HCT116 (cell line): ENCODE measurements around the gene PLA2G2C. TPM values are rescaled to one million over a fixed set of nuclear protein-coding genes. Genes with fewer than 3 reads are reported as not detected.

Experiments used
- ATAC-seq: fragments of 200-7000 bp; cut with Tn5 transposase; 2 replicates; pipeline ENCODE4 v1.9.1; 2020; ENCODE audit warnings: mild to moderate bottlenecking, moderate library complexity
- BruUV-seq: library from RNA; stranded (reverse); fragments of 400-500 nt; replicated peaks from 2 replicates; lab custom pipeline; 2021; lab: Mats Ljungman, UMichigan
- CTCF ChIA-PET: fragments of 300-600 bp; sonication (Branson Sonifier 250); formaldehyde crosslinking; loops from one replicate; lab custom pipeline; 2021; ENCODE audit warnings: antibody characterized with exemption; lab: Charles Lee
- POLR2A ChIA-PET: fragments of 300-600, 350-600 bp; sonication (Branson Sonifier 250); formaldehyde crosslinking; loops from one replicate; lab custom pipeline; 2021; ENCODE audit warnings: antibody characterized with exemption; lab: Charles Lee
- RAD21 ChIA-PET, 2 experiments: fragments of 300-600 bp; sonication (Branson Sonifier 250); formaldehyde crosslinking; loops; one replicate each; lab custom pipeline; 2023; ENCODE audit warnings: low total read pairs in 2 of 2; ENCODE audit not compliant: uncharacterized antibody in 2 of 2, unreplicated experiment in 2 of 2, low non-redundant PET in 1 of 2; lab: Charles Lee
- DNase-seq: peaks from one replicate; pipeline ENCODE4 v3.0.0-alpha.2; 2010; ENCODE audit warnings: low read depth, low spot score
- H2AFZ ChIP-seq: fragments of 200-600 bp; shearing (Covaris generic), sonication (generic); 2 replicates; pipeline ENCODE4 v1.6.1; 2017; ENCODE audit warnings: low read depth, mixed run types, mixed read lengths, antibody characterized with exemption, low read length; ENCODE audit not compliant: poor library complexity, severe bottlenecking
- H3K27ac ChIP-seq: 2 replicates; pipeline ENCODE4 v1.5.1; 2012; ENCODE audit warnings: low read depth, low read length
- H3K27me3 ChIP-seq: fragments of 200-600 bp; sonication (generic); 2 replicates; pipeline ENCODE4 v1.6.1; 2016; ENCODE audit warnings: mixed run types, low read length, mixed read lengths; ENCODE audit not compliant: insufficient read depth
- H3K36me3 ChIP-seq, 2 experiments: fragments of 200-500 bp in 1 of 2; fragments of 200-600 bp in 1 of 2; sonication (Bioruptor generic) in 1 of 2; sonication (generic) in 1 of 2; 2 replicates each; pipeline versions ENCODE4 v1.5.1 to v1.6.1; 2014 to 2016; ENCODE audit warnings: low read length in 2 of 2, inconsistent platforms in 1 of 2, mixed read lengths in 1 of 2, mixed run types in 1 of 2; ENCODE audit not compliant: insufficient read depth in 2 of 2, control insufficient read depth in 1 of 2
- H3K4me1 ChIP-seq, 2 experiments: fragments of 200-600 bp in 1 of 2; sonication (generic) in 1 of 2; 2 replicates each; pipeline versions ENCODE4 v1.5.1 to v1.6.1; 2012 to 2017; ENCODE audit warnings: low read length in 2 of 2, inconsistent platforms in 1 of 2, mild to moderate bottlenecking in 1 of 2, mixed read lengths in 1 of 2, mixed run types in 1 of 2, moderate library complexity in 1 of 2; ENCODE audit not compliant: insufficient read depth in 2 of 2, control insufficient read depth in 1 of 2
- H3K4me2 ChIP-seq: fragments of 200-600 bp; sonication (generic); 2 replicates; pipeline ENCODE4 v1.6.1; 2017; ENCODE audit warnings: mixed run types, low read length, mixed read lengths
- H3K4me3 ChIP-seq, 2 experiments: fragments of 200-600 bp in 1 of 2; sonication (generic) in 1 of 2; replicated peaks in 1 of 2; 2 replicates each; pipeline ENCODE4 v1.5.1; 2011 to 2016; ENCODE audit warnings: low read length in 2 of 2, control low read depth in 1 of 2, low read depth in 1 of 2, mild to moderate bottlenecking in 1 of 2, mixed read lengths in 1 of 2, mixed run types in 1 of 2
- H3K79me2 ChIP-seq: fragments of 200-600 bp; sonication (generic); 2 replicates; pipeline ENCODE4 v1.6.1; 2017; ENCODE audit warnings: mild to moderate bottlenecking, mixed run types, low read length, moderate library complexity, mixed read lengths; ENCODE audit not compliant: insufficient read depth
- H3K9ac ChIP-seq: fragments of 200-600 bp; sonication (generic); 2 replicates; pipeline ENCODE4 v1.6.1; 2016; ENCODE audit warnings: low read length, mixed read lengths
- H3K9me2 ChIP-seq: fragments of 200-600 bp; sonication (generic), shearing (Covaris generic); 2 replicates; pipeline ENCODE4 v1.6.1; 2017; ENCODE audit warnings: mixed run types, mild to moderate bottlenecking, moderate library complexity; ENCODE audit not compliant: insufficient read depth
- H3K9me3 ChIP-seq, 2 experiments: fragments of 200-500 bp in 1 of 2; fragments of 200-600 bp in 1 of 2; sonication (Bioruptor generic) in 1 of 2; sonication (generic) in 1 of 2; 2 replicates each; pipeline ENCODE4 v1.6.1; 2014 to 2017; ENCODE audit warnings: low read length in 2 of 2, mixed read lengths in 2 of 2, inconsistent platforms in 1 of 2, low read depth in 1 of 2, mild to moderate bottlenecking in 1 of 2, mixed run types in 1 of 2, moderate library complexity in 1 of 2; ENCODE audit not compliant: control insufficient read depth in 1 of 2, insufficient read depth in 1 of 2
- H4K20me1 ChIP-seq: fragments of 200-600 bp; sonication (generic), shearing (Covaris generic); 2 replicates; pipeline ENCODE4 v1.6.1; 2017; ENCODE audit warnings: mixed run types, mild to moderate bottlenecking, moderate library complexity; ENCODE audit not compliant: insufficient read depth
- ATF3 ChIP-seq: IDR thresholded peaks from 2 replicates; pipeline ENCODE4 v1.6.1; 2012
- CBX3 ChIP-seq: IDR thresholded peaks from 2 replicates; pipeline ENCODE4 v1.6.1; 2012; ENCODE audit warnings: low read depth
- CEBPB ChIP-seq: IDR thresholded peaks from 2 replicates; pipeline ENCODE4 v1.6.1; 2012; ENCODE audit warnings: low read depth
- ELF1 ChIP-seq: IDR thresholded peaks from 2 replicates; pipeline ENCODE4 v1.6.1; 2012; ENCODE audit warnings: low read depth, borderline replicate concordance
- EZH2phosphoT487 ChIP-seq: fragments of 200-600 bp; IDR thresholded peaks from 2 replicates; pipeline ENCODE4 v1.6.1; 2018; ENCODE audit warnings: antibody characterized with exemption, borderline replicate concordance
- JUND ChIP-seq: IDR thresholded peaks from 2 replicates; pipeline ENCODE4 v1.6.1; 2012
- POLR2A ChIP-seq: IDR thresholded peaks from 2 replicates; pipeline ENCODE4 v1.7.0; 2011; ENCODE audit warnings: borderline replicate concordance; ENCODE audit not compliant: insufficient read depth, insufficient read length; ENCODE audit errors: extremely low read depth
- RAD21 ChIP-seq: IDR thresholded peaks from 2 replicates; pipeline ENCODE4 v1.6.1; 2012; ENCODE audit warnings: low read depth, mild to moderate bottlenecking
- SIN3A ChIP-seq: IDR thresholded peaks from 2 replicates; pipeline ENCODE4 v1.6.1; 2012; ENCODE audit warnings: low read depth
- SRF ChIP-seq: IDR thresholded peaks from 2 replicates; pipeline ENCODE4 v1.6.1; 2012; ENCODE audit warnings: low read depth
- TCF7L2 ChIP-seq: IDR thresholded peaks from 2 replicates; pipeline ENCODE4 v1.7.0; 2011; ENCODE audit warnings: borderline replicate concordance, inconsistent platforms; ENCODE audit not compliant: insufficient read depth, insufficient read length; ENCODE audit errors: extremely low read depth
- YY1 ChIP-seq: IDR thresholded peaks from 2 replicates; pipeline ENCODE4 v1.6.1; 2011; ENCODE audit warnings: low read length, low read depth, moderate library complexity, mild to moderate bottlenecking; ENCODE audit not compliant: insufficient replicate concordance; ENCODE audit errors: extremely low read depth
- ZBTB33 ChIP-seq: IDR thresholded peaks from 2 replicates; pipeline ENCODE4 v1.6.1; 2011; ENCODE audit warnings: mild to moderate bottlenecking, low read length, moderate library complexity; ENCODE audit not compliant: insufficient replicate concordance; ENCODE audit errors: extremely low read depth
- intact Hi-C: fragments of 100-400 bp; cut with micrococcal nuclease; formaldehyde crosslinking; loops from 2 replicates; pipeline ENCODE4 v1.10.0; 2022
- total RNA-seq: library from RNA; stranded (reverse); gene quantifications from one replicate; pipeline ENCODE4 v1.2.1, GENCODE V29; 2021; ENCODE audit not compliant: unreplicated experiment
- TF ChIP-seq, protein P1 (sequence below), 3 experiments: fragments of 200-600 bp in 1 of 3; sonication (generic) in 1 of 3; IDR thresholded peaks in 2 of 3; conservative IDR thresholded peaks in 1 of 3; 2 replicates each; pipeline ENCODE4 v1.5.1; 2012 to 2017; ENCODE audit warnings: low read depth in 2 of 3, low read length in 2 of 3, antibody characterized with exemption in 1 of 3, borderline replicate concordance in 1 of 3, control low read depth in 1 of 3, mild to moderate bottlenecking in 1 of 3, mixed read lengths in 1 of 3, mixed run types in 1 of 3, moderate library complexity in 1 of 3; ENCODE audit not compliant: insufficient read depth in 1 of 3
- TF ChIP-seq, protein P2 (sequence below): IDR thresholded peaks from 2 replicates; pipeline ENCODE4 v1.6.1; 2012; ENCODE audit warnings: low read depth
- TF ChIP-seq, protein P3 (sequence below): IDR thresholded peaks from 2 replicates; pipeline ENCODE4 v1.6.1; 2012

The PLA2G2C gene
- total RNA-seq, 1 experiment from 2014 or later: not detected

DNA sequence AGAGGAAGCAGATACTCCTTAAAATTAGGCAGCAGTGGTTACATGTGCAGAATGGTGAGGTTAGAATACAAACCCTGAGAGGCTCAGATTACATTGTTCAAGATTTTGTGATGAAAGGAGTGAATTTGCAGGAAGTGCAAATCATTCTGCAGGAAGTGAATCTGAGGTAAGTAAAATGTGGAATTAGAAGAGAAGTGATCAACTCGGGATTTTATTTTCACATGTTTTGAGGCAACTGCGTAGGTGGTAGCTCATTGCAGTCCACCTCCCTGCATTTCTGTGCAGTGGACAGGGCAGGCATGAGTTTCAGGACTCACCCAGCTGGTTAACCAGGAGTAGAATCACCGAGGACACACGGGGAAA, 2.1 kb upstream of the PLA2G2C start:
- no TSS peak for BruUV-seq
- no peak overlapping the region for H2AFZ ChIP-seq
- RAD21 ChIA-PET: no interaction called here
- H3K4me3 ChIP-seq: no peak overlapping the region
- no peaks in the 10 kb centered on the region for H3K4me1 ChIP-seq
- H3K36me3 ChIP-seq: no peaks in the 10 kb centered on the region
- DNase-seq: no peak
- no peak overlapping the region for H3K27ac ChIP-seq
- CTCF ChIA-PET: interaction anchor here (0.7 to 2.0 kb wide), 2 partner anchors 24 to 214 kb away, joined by 3 to 4 read pairs; no protein-coding TSS in a partner anchor
- no peaks in the 10 kb centered on the region for H3K9me3 ChIP-seq
- POLR2A ChIA-PET: no interaction called here
- H3K9ac ChIP-seq: no peak overlapping the region
- no peaks in the 10 kb centered on the region for H4K20me1 ChIP-seq
- H3K79me2 ChIP-seq: no peaks in the 10 kb centered on the region
- TF ChIP-seq, protein P1, sequence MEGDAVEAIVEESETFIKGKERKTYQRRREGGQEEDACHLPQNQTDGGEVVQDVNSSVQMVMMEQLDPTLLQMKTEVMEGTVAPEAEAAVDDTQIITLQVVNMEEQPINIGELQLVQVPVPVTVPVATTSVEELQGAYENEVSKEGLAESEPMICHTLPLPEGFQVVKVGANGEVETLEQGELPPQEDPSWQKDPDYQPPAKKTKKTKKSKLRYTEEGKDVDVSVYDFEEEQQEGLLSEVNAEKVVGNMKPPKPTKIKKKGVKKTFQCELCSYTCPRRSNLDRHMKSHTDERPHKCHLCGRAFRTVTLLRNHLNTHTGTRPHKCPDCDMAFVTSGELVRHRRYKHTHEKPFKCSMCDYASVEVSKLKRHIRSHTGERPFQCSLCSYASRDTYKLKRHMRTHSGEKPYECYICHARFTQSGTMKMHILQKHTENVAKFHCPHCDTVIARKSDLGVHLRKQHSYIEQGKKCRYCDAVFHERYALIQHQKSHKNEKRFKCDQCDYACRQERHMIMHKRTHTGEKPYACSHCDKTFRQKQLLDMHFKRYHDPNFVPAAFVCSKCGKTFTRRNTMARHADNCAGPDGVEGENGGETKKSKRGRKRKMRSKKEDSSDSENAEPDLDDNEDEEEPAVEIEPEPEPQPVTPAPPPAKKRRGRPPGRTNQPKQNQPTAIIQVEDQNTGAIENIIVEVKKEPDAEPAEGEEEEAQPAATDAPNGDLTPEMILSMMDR (IDR thresholded peaks at IDR 0.05 in 2 of 3, conservative IDR thresholded peaks at IDR 0.05 in 1 of 3; ENCODE audit: borderline replicate concordance in 1 of 3, insufficient read depth in 1 of 3, low read depth in 2 of 3, low read length in 2 of 3): no peak
- no peak for TF ChIP-seq RAD21
- TF ChIP-seq POLR2A: no peak
- TF ChIP-seq CEBPB: no peak
- TF ChIP-seq SRF: no peak
- no peak for TF ChIP-seq CBX3
- TF ChIP-seq EZH2phosphoT487: no peak
- TF ChIP-seq ELF1: no peak
- no peak for TF ChIP-seq YY1
- no peak for TF ChIP-seq TCF7L2
- TF ChIP-seq ZBTB33: no peak
- no peak for TF ChIP-seq ATF3
- TF ChIP-seq JUND: no peak
- no peak for TF ChIP-seq SIN3A
- TF ChIP-seq, protein P2, sequence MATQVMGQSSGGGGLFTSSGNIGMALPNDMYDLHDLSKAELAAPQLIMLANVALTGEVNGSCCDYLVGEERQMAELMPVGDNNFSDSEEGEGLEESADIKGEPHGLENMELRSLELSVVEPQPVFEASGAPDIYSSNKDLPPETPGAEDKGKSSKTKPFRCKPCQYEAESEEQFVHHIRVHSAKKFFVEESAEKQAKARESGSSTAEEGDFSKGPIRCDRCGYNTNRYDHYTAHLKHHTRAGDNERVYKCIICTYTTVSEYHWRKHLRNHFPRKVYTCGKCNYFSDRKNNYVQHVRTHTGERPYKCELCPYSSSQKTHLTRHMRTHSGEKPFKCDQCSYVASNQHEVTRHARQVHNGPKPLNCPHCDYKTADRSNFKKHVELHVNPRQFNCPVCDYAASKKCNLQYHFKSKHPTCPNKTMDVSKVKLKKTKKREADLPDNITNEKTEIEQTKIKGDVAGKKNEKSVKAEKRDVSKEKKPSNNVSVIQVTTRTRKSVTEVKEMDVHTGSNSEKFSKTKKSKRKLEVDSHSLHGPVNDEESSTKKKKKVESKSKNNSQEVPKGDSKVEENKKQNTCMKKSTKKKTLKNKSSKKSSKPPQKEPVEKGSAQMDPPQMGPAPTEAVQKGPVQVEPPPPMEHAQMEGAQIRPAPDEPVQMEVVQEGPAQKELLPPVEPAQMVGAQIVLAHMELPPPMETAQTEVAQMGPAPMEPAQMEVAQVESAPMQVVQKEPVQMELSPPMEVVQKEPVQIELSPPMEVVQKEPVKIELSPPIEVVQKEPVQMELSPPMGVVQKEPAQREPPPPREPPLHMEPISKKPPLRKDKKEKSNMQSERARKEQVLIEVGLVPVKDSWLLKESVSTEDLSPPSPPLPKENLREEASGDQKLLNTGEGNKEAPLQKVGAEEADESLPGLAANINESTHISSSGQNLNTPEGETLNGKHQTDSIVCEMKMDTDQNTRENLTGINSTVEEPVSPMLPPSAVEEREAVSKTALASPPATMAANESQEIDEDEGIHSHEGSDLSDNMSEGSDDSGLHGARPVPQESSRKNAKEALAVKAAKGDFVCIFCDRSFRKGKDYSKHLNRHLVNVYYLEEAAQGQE: no peak
- TF ChIP-seq, protein P3, sequence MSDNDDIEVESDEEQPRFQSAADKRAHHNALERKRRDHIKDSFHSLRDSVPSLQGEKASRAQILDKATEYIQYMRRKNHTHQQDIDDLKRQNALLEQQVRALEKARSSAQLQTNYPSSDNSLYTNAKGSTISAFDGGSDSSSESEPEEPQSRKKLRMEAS: no peak
- TF ChIP-seq, all 23 proteins: peak for 0
- no peak for ATAC-seq
- intact Hi-C loops: no loop called here
- Histone ChIP-seq H3K27me3 (peaks cover 21% of the 10 kb centered on the region; the same call in 1 of the 2 replicates), H3K4me2 (no peak overlapping the region), H3K9me2 (no peaks in the 10 kb centered on the region)
